Measurements from ENCODE around the gene PDGFA.

The PDGFA gene

GRCh38 chr7:500521-501420 lies 18.9 kb downstream of the PDGFA start:
- DNase-seq = no peak

GRCh38 chr7:499853-500485 lies 19.7 kb downstream of the PDGFA start:
- DNase-seq = no peak

GRCh38 chr7:498678-499641 lies 20.7 kb downstream of the PDGFA start:
- no peak for DNase-seq

- DNase-seq = no peak
Measured at GRCh38 chr7:497946-498655, 21.5 kb downstream of the PDGFA start.

- no peak for DNase-seq
Measured at GRCh38 chr7:497346-497745, 22.3 kb downstream of the PDGFA start.

GRCh38 chr7:496528-497295 lies 22.9 kb downstream of the PDGFA start:
- no peak for DNase-seq

- no peak for DNase-seq
Measured at GRCh38 chr7:495761-496321, 23.8 kb downstream of the PDGFA start.

GRCh38 chr7:495326-495725 lies 24.3 kb downstream of the PDGFA start:
- no peak for DNase-seq

- no peak for DNase-seq
Measured at GRCh38 chr7:494906-495305, 24.7 kb downstream of the PDGFA start.

GRCh38 chr7:494259-494687 lies 25.4 kb downstream of the PDGFA start:
- DNase-seq = no peak

- no peak for DNase-seq
Measured at GRCh38 chr7:493661-494251, 25.9 kb downstream of the PDGFA start.

- DNase-seq = no peak
Measured at GRCh38 chr7:492714-493065, 27.0 kb downstream of the PDGFA start.

- DNase-seq = no peak
Measured at GRCh38 chr7:491958-492713, 27.5 kb downstream of the PDGFA start.

GRCh38 chr7:491292-491957 lies 28.2 kb downstream of the PDGFA start:
- DNase-seq = no peak

- no peak for DNase-seq
Measured at GRCh38 chr7:490461-491291, 29.0 kb downstream of the PDGFA start.

GRCh38 chr7:489876-490275 lies 29.8 kb downstream of the PDGFA start:
- DNase-seq = no peak

- DNase-seq = no peak
Measured at GRCh38 chr7:486216-486743, 33.4 kb downstream of the PDGFA start.
